ENCODE measurements around the gene BARX2.

DNA sequence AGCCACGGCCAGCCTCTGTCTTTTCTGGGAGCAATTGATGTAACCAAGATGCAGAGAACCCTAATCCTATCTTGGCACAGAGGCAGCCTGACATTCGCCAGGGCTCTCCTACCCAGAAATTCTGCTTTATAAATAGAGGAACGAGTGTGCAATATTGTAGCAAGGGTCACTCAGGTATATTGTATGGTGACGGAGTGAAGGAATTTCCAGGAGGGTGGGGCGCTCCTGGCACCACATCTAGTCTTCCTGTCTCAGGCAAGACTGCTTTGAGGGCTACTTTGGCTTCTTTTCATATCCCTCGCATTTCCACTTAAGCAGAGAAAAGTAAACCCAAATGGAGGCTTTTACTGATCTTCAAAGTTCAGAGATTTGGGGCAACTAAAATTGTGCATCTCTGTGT lies 114.4 kb downstream of the BARX2 start:
- TF ChIP-seq POLR2AphosphoS5 (IDR thresholded peaks at IDR 0.05; ENCODE audit: borderline replicate concordance, low read depth, low read length) (no peak), EZH2 (IDR thresholded peaks at IDR 0.05) (no peak)
